NB4 (cell line): ENCODE measurements around the gene SRGAP1.

Experiments
- DNase-seq: peaks from one replicate; pipeline ENCODE4 v3.0.0; 2010; ENCODE audit warnings: low read depth
- H3K4me3 ChIP-seq: one replicate; pipeline ENCODE4 v1.5.1; 2011; ENCODE audit warnings: mild to moderate bottlenecking, low read depth, low read length, moderate library complexity
- MYC ChIP-seq: IDR thresholded peaks from 2 replicates; pipeline ENCODE4 v1.6.1; 2011; ENCODE audit warnings: low read depth, low read length
- POLR2A ChIP-seq: IDR thresholded peaks from 2 replicates; pipeline ENCODE4 v1.6.1; 2011; ENCODE audit warnings: mild to moderate bottlenecking; ENCODE audit not compliant: insufficient read length; ENCODE audit errors: extremely low read depth
- TF ChIP-seq, protein P1 (sequence below): IDR thresholded peaks from one replicate; pipeline ENCODE4 v1.5.1; 2012; ENCODE audit warnings: low read depth, low read length
- TF ChIP-seq, protein P2 (sequence below): IDR thresholded peaks from 2 replicates; pipeline ENCODE4 v1.6.1; 2011; ENCODE audit warnings: low read depth, low read length

The SRGAP1 gene

DNA sequence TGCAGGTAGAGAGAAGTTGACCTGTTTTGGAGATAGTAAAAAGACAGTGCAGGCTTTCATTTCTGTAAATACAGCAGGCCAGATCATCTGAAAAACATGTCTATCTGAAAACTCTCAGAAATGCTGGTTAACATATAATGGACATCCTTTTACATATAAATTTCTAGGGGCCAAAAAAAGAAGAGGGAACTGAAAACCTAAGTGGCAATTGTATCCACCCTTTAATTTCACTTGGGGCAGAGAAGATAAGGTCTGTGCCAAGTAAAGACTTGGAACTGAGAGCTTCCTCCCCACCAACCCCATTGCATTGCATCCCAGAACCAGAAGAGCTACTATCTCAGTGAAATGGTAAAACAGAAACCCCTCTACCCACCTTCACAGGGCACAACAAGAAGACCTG, 141.0 kb downstream of the SRGAP1 start:
- TF ChIP-seq MYC: no peak
- TF ChIP-seq, protein P1, sequence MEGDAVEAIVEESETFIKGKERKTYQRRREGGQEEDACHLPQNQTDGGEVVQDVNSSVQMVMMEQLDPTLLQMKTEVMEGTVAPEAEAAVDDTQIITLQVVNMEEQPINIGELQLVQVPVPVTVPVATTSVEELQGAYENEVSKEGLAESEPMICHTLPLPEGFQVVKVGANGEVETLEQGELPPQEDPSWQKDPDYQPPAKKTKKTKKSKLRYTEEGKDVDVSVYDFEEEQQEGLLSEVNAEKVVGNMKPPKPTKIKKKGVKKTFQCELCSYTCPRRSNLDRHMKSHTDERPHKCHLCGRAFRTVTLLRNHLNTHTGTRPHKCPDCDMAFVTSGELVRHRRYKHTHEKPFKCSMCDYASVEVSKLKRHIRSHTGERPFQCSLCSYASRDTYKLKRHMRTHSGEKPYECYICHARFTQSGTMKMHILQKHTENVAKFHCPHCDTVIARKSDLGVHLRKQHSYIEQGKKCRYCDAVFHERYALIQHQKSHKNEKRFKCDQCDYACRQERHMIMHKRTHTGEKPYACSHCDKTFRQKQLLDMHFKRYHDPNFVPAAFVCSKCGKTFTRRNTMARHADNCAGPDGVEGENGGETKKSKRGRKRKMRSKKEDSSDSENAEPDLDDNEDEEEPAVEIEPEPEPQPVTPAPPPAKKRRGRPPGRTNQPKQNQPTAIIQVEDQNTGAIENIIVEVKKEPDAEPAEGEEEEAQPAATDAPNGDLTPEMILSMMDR: no peak
- DNase-seq: no peak
- H3K4me3 ChIP-seq: no peak overlapping the region

DNA sequence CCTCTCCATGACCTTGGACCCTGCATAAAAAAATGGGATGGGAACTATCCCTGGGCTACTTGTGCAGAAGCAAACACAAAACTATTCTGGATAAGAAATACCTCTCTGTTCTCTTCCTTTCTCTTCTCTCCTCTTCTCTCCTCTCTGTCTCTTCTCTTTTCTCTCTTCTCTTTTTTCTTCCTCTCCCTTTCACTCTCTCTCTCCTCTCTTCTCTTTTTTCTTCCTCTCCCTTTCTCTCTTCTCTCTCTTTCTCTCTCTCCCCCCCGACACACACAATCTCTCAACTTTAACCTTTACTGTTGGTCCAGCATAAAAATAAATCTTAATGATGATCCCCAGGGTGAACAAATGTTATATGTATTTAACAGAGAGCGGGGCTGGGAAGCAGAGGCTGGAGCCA, 141.4 kb downstream of the SRGAP1 start:
- no peak for DNase-seq
- TF ChIP-seq POLR2A (no peak), MYC (no peak)
- TF ChIP-seq, protein P2, sequence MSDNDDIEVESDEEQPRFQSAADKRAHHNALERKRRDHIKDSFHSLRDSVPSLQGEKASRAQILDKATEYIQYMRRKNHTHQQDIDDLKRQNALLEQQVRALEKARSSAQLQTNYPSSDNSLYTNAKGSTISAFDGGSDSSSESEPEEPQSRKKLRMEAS: no peak
- TF ChIP-seq, protein P1: no peak
- no peak overlapping the region for H3K4me3 ChIP-seq

DNA sequence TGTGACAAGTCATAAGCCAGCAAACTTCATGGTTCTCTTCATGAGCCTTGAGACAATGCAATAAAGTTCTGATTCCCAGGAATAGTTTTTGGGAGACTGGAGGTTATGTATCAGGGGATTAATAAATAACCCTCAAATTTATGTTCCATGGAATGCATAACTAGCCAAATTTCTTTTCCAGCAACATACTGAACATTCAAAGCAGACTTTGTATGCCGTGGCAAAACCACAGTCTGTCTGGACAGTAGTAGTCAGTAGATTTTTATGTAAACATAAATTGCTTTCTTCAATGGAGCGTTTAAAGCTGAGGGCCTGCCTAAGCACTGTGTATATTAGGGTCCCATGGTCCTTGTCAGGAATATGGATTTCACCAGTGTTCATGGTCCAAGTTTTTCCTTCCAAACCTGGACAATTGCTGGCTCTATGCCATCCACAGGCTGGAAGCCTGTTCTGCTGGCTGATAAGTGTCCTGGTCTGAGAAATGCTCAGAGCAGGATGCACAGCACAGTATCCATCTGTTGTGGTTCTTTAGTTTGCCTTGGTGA, 144.9 kb downstream of the SRGAP1 start:
- TF ChIP-seq POLR2A (no peak), MYC (no peak)
- TF ChIP-seq, protein P1: no peak
- TF ChIP-seq, protein P2: no peak
- no peak for DNase-seq
- no peak overlapping the region for H3K4me3 ChIP-seq

DNA sequence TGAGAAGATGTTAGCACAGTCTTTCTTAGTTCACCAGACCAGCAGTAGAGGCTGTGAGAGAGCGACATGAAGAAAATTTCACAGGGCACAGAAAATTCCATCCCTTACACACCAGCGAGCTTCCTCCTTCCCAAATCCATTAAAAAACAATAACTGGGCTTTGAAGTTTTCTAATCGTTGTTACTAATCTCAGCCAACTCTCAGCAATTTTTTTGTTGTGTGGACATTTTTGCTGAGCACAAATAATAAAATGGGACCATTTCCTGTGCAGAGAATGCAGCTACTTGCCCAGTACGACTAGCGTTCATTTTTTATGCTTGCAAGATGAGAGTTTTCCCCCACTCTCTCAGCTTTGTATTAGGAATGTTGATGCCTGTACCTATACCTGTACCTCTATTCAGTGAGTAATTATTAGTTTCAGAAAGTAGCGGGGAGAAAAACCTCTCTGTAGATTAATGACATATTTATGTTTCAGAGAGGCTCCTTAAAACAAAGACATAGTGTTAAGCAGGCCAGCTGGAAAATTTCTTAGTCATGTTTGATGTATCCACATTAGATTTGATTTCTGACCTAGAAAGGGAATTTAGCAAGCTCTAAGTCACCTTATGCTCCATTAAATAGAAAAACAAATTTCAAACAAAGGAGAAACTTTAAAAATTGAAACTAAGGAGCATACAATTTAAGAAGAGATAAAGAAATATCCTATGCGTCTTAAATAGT, 146.5 kb downstream of the SRGAP1 start:
- H3K4me3 ChIP-seq: no peak overlapping the region
- no peak for DNase-seq
- TF ChIP-seq, protein P1: no peak
- TF ChIP-seq MYC (no peak), POLR2A (no peak)
- TF ChIP-seq, protein P2: no peak

DNA sequence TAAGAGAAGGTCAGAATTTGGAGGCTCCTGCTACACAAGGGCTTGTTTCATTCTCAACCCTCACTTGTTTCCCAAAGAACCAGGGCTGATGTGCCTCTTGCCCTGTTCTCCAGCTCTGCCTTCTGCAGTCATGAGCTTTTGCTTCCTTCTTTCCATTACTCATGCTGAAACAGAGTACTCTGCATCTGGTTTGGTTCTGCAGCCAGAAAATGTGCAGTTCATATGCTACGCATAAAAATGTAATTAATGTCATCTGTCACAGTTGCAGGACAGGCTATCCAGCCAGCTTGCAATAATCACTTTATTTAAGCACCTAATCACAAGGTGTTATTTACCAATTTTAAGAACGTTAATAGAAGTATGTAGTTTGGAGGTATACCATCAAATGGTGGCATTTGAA, 150.2 kb downstream of the SRGAP1 start:
- no peak overlapping the region for H3K4me3 ChIP-seq
- TF ChIP-seq, protein P2: no peak
- no peak for TF ChIP-seq POLR2A
- TF ChIP-seq MYC: no peak
- DNase-seq: no peak

DNA sequence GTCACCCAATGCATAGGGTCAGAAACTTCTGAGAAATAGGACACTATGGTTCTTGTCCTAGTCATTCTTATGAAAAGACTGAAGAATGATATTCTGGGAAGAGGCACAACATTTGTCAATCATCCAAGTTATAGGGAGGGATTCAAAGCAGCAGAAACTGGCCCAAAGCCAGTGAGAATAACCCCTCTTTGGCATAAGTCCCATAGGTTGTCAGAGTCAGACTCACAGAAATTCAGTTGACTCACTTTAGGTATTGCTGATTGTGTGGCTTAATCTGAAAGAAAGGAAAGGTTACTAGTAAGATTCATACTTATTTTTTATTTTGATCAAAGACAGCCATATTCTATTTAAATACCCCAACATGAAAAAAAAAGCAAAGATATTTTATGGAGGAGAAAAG, 151.0 kb downstream of the SRGAP1 start:
- H3K4me3 ChIP-seq: no peak overlapping the region
- TF ChIP-seq MYC: no peak
- TF ChIP-seq, protein P1: no peak
- TF ChIP-seq, protein P2: no peak
- TF ChIP-seq POLR2A: no peak
- no peak for DNase-seq
